Caco-2 (cell line): Measurements from ENCODE around the gene CDK9. TPM values are rescaled to one million over a fixed set of nuclear protein-coding genes. Genes with fewer than 3 reads are reported as not detected.

Experiments used
- BruUV-seq: library from RNA; stranded (reverse); fragments of 400-500 nt; replicated peaks from 2 replicates; lab custom pipeline; 2021; lab: Mats Ljungman, UMichigan
- CTCF ChIA-PET: fragments of 300-600 bp; sonication (Branson Sonifier 250); formaldehyde crosslinking; loops from one replicate; lab custom pipeline; 2022; ENCODE audit warnings: antibody characterized with exemption; lab: Charles Lee
- POLR2A ChIA-PET: fragments of 300-600 bp; sonication (Branson Sonifier 250); formaldehyde crosslinking; loops from one replicate; lab custom pipeline; 2022; ENCODE audit warnings: antibody characterized with exemption; lab: Charles Lee
- DNase-seq, 2 experiments: peaks; one replicate each; pipeline versions ENCODE4 v3.0.0 to v3.0.0-alpha.2; 2020 to 2022
- H3K27me3 ChIP-seq: replicated peaks from 2 replicates; pipeline ENCODE4 v1.6.0; 2011; ENCODE audit warnings: low read length; ENCODE audit not compliant: control insufficient read depth, insufficient read depth
- H3K36me3 ChIP-seq: 2 replicates; pipeline ENCODE4 v1.5.1; 2011; ENCODE audit warnings: low read length; ENCODE audit not compliant: control insufficient read depth, insufficient read depth
- H3K4me1 ChIP-seq: fragments of 250-450 bp; sonication (Bioruptor Pico); 2 replicates; pipeline ENCODE4 v1.5.1; 2020; ENCODE audit warnings: mild to moderate bottlenecking
- H3K4me3 ChIP-seq: 2 replicates; pipeline ENCODE4 v1.5.1; 2011; ENCODE audit warnings: low read depth, mild to moderate bottlenecking, control low read depth, low read length
- H3K9me3 ChIP-seq: fragments of 250-450 bp; sonication (Bioruptor Pico); 2 replicates; pipeline ENCODE4 v1.5.1; 2020; ENCODE audit warnings: mild to moderate bottlenecking, moderate library complexity
- H3K27ac Mint-ChIP-seq: one replicate; pipeline ENCODE4 v1.8.0; 2022; ENCODE audit warnings: mixed read lengths; ENCODE audit not compliant: unreplicated experiment
- H3K27me3 Mint-ChIP-seq: one replicate; pipeline ENCODE4 v1.8.0; 2022; ENCODE audit warnings: mixed read lengths; ENCODE audit not compliant: insufficient read depth, unreplicated experiment
- H3K36me3 Mint-ChIP-seq: one replicate; pipeline ENCODE4 v1.8.0; 2022; ENCODE audit warnings: mild to moderate bottlenecking, mixed read lengths; ENCODE audit not compliant: insufficient read depth, unreplicated experiment
- H3K4me1 Mint-ChIP-seq: one replicate; pipeline ENCODE4 v1.8.0; 2022; ENCODE audit warnings: low read depth, mixed read lengths; ENCODE audit not compliant: unreplicated experiment
- H3K4me3 Mint-ChIP-seq: one replicate; pipeline ENCODE4 v1.8.0; 2022; ENCODE audit warnings: mild to moderate bottlenecking, moderate library complexity, mixed read lengths; ENCODE audit not compliant: unreplicated experiment
- H3K9me3 Mint-ChIP-seq: one replicate; pipeline ENCODE4 v1.8.0; 2022; ENCODE audit warnings: mixed read lengths; ENCODE audit not compliant: unreplicated experiment
- CTCF ChIP-seq, 2 experiments: fragments of 200-600 bp in 1 of 2; IDR thresholded peaks; 1 replicate in 1 of 2; 2 replicates in 1 of 2; pipeline versions ENCODE4 v1.5.1 to v1.8.0; 2011 to 2022; ENCODE audit warnings: antibody characterized with exemption in 1 of 2, control low read depth in 1 of 2, inconsistent platforms in 1 of 2, low read depth in 1 of 2, low read length in 1 of 2, mild to moderate bottlenecking in 1 of 2, moderate library complexity in 1 of 2; ENCODE audit not compliant: insufficient read depth in 1 of 2, severe bottlenecking in 1 of 2, unreplicated experiment in 1 of 2
- intact Hi-C: fragments of 100-400 bp; cut with micrococcal nuclease; formaldehyde crosslinking; loops from one replicate; pipeline ENCODE4 v1.10.0; 2022; ENCODE audit not compliant: unreplicated experiment
- total RNA-seq: library from RNA; stranded (reverse); gene quantifications from 2 replicates; pipeline ENCODE4 v1.2.3, GENCODE V29; 2022

CDK9 gene
- total RNA-seq, 1 experiment from 2014 or later: 48.2 TPM

DNA sequence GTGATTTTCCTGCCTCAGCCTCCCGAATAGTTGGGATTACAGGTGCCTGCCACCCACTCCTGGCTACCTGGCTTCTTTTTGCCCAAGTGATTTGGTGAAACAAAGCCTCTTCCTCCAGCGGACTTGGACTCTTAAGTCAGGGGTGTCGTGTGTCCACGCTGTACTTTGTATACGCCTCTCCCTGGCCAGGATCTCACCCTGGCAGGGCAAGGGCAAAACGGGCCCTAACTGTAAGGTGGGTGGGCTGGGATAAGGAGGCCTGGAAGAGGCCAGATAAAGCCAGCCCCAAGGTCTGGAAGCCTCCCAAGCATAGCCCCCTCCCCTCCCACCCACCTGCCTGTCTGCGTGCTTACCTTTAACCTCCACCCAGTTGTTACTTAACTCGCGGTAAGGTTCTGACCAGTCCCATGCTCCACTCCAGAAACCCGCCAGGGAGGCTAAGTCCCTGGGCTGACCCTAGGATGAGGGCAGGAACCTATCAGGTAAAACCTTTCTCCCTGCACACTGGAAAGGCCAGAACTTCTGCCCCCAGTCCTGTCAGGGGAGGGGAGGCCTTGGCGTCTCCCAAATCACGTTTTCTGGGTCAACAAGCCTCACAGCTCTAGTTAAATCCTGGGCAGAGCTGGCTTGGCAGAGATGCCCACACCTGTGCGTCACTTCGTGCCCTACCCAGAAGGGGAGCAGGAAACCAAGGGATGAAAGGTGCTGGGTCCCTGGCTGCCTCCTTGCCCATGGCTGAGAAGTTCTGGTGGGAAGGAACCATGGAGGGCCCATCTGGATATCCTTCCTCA lies 8.4 kb downstream of the CDK9 start:
- ChIA-PET POLR2A (no interaction called here), CTCF (no interaction called here)
- intact Hi-C loops: no loop called here
- no peak overlapping the region for H3K4me3 ChIP-seq
- no peak overlapping the region for H3K4me3 Mint-ChIP-seq
- no peaks in the 10 kb centered on the region for H3K9me3 Mint-ChIP-seq
- H3K9me3 ChIP-seq: no peaks in the 10 kb centered on the region
- TF ChIP-seq CTCF (IDR thresholded peaks at IDR 0.05; ENCODE audit: insufficient read depth in 1 of 2, low read depth in 1 of 2, low read length in 1 of 2, severe bottlenecking in 1 of 2, unreplicated experiment in 1 of 2): no peak
- H3K36me3 Mint-ChIP-seq: peaks cover 73% of the 10 kb centered on the region
- H3K27ac Mint-ChIP-seq: no peak overlapping the region
- H3K27me3 Mint-ChIP-seq: no peaks in the 10 kb centered on the region
- BruUV-seq: no TSS peak
- no peak for DNase-seq
- peaks cover 16% of the 10 kb centered on the region for H3K4me1 ChIP-seq
- H3K36me3 ChIP-seq: peaks cover 3% of the 10 kb centered on the region
- peaks cover 7% of the 10 kb centered on the region for H3K4me1 Mint-ChIP-seq
- H3K27me3 ChIP-seq: no peaks in the 10 kb centered on the region

GRCh38 chr9:127796225-127796813 lies 10.5 kb downstream of the CDK9 start:
- Mint-ChIP-seq H3K27ac (no peak overlapping the region), H3K4me3 (no peak overlapping the region), H3K27me3 (no peaks in the 10 kb centered on the region), H3K36me3 (peaks cover 57% of the 10 kb centered on the region), H3K4me1 (peaks cover 12% of the 10 kb centered on the region), H3K9me3 (no peaks in the 10 kb centered on the region)
- CTCF ChIA-PET: no interaction called here
- no TSS peak for BruUV-seq
- H3K4me1 ChIP-seq: peaks cover 20% of the 10 kb centered on the region
- intact Hi-C loops: no loop called here
- no peak for DNase-seq
- no peaks in the 10 kb centered on the region for H3K9me3 ChIP-seq
- POLR2A ChIA-PET: no interaction called here
- no peak overlapping the region for H3K4me3 ChIP-seq
- TF ChIP-seq CTCF (IDR thresholded peaks at IDR 0.05; ENCODE audit: insufficient read depth in 1 of 2, low read depth in 1 of 2, low read length in 1 of 2, severe bottlenecking in 1 of 2, unreplicated experiment in 1 of 2): no peak
- H3K36me3 ChIP-seq: peaks cover 2% of the 10 kb centered on the region
- no peaks in the 10 kb centered on the region for H3K27me3 ChIP-seq

- Histone ChIP-seq H3K4me3 (no peak overlapping the region), H3K9me3 (no peaks in the 10 kb centered on the region), H3K4me1 (peaks cover 20% of the 10 kb centered on the region), H3K27me3 (no peaks in the 10 kb centered on the region), H3K36me3 (peaks cover 2% of the 10 kb centered on the region)
- peaks cover 51% of the 10 kb centered on the region for H3K36me3 Mint-ChIP-seq
- H3K4me3 Mint-ChIP-seq: no peak overlapping the region
- TF ChIP-seq CTCF (IDR thresholded peaks at IDR 0.05; ENCODE audit: insufficient read depth in 1 of 2, low read depth in 1 of 2, low read length in 1 of 2, severe bottlenecking in 1 of 2, unreplicated experiment in 1 of 2): no peak
- H3K27me3 Mint-ChIP-seq: no peaks in the 10 kb centered on the region
- no peak for DNase-seq
- no peak overlapping the region for H3K27ac Mint-ChIP-seq
- intact Hi-C loops: no loop called here
- peaks cover 14% of the 10 kb centered on the region for H3K4me1 Mint-ChIP-seq
- BruUV-seq: no TSS peak
- ChIA-PET CTCF (no interaction called here), POLR2A (no interaction called here)
- no peaks in the 10 kb centered on the region for H3K9me3 Mint-ChIP-seq
Measured at GRCh38 chr9:127796852-127797370, 11.1 kb downstream of the CDK9 start.
